Activated CD4-positive, alpha-beta T cell treated with anti-CD3 and anti-CD28 coated beads, Interleukin-2, amount 10 ng/mL, durations not matched to agents 7 days and 5 days (primary cell): ENCODE data around the gene TLN1. TPM values are rescaled to one million over a fixed set of nuclear protein-coding genes. Genes with fewer than 3 reads are reported as not detected.
A peak's percentile ranks its signal among the peaks of the same experiment; 100 is the strongest.

Source experiments
- CTCF ChIA-PET: fragments of 350-600 bp; sonication (Branson Sonifier 250); formaldehyde crosslinking; loops from one replicate; lab custom pipeline; 2021; ENCODE audit warnings: antibody characterized with exemption; lab: Charles Lee
- POLR2A ChIA-PET: fragments of 350-600 bp; sonication (Branson Sonifier 250); formaldehyde crosslinking; loops from one replicate; lab custom pipeline; 2021; ENCODE audit warnings: antibody characterized with exemption; lab: Charles Lee
- DNase-seq: peaks from one replicate; pipeline ENCODE4 v3.0.0-alpha.2; 2020
- H3K27ac Mint-ChIP-seq: one replicate; pipeline ENCODE4 v1.8.0; 2021; ENCODE audit warnings: mild to moderate bottlenecking, moderate library complexity, mixed read lengths
- H3K27me3 Mint-ChIP-seq: one replicate; pipeline ENCODE4 v1.8.0; 2021; ENCODE audit warnings: mixed read lengths
- H3K36me3 Mint-ChIP-seq: one replicate; pipeline ENCODE4 v1.8.0; 2021; ENCODE audit warnings: low read depth, mixed read lengths
- H3K4me1 Mint-ChIP-seq: one replicate; pipeline ENCODE4 v1.8.0; 2021; ENCODE audit warnings: mixed read lengths
- H3K4me3 Mint-ChIP-seq: one replicate; pipeline ENCODE4 v1.8.0; 2021; ENCODE audit warnings: mild to moderate bottlenecking, moderate library complexity, mixed read lengths
- H3K9me3 Mint-ChIP-seq: one replicate; pipeline ENCODE4 v1.8.0; 2021; ENCODE audit warnings: mixed read lengths
- total RNA-seq, 2 experiments: library from RNA; stranded (reverse); gene quantifications; one replicate each; pipeline ENCODE4 v1.2.3, GENCODE V29; 2021

TLN1 gene
- total RNA-seq, 2 experiments from 2014 or later, result 362 to 422 TPM

DNA sequence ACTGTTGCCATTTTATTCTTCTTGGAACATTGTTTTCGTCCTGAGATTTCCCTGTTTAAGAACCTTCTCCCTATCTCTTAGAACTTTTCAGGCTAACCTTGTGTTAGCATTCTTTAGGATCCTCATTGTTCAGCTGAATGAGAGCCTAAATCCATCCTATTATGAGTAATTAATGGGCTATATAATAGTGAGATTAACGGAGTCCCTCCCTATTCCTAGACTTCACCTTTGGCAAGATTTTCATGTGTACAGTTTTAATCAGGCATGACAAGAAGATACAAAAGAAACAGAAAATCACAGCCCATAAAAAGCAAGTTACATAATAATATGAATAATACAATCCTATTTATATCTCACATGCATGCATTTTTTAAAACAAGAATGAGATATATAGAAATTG is 31.2 kb upstream of the TLN1 start:
- Mint-ChIP-seq H3K9me3 (no peaks in the 10 kb centered on the region), H3K4me3 (no peak overlapping the region), H3K27ac (no peak overlapping the region), H3K4me1 (peaks cover 25% of the 10 kb centered on the region), H3K36me3 (peaks cover 10% of the 10 kb centered on the region), H3K27me3 (no peaks in the 10 kb centered on the region)
- POLR2A ChIA-PET, result no interaction called here
- CTCF ChIA-PET, result interaction anchor here (0.5 to 0.6 kb wide), 2 partner anchors 18 to 1030 kb away, joined by 3 read pairs; no protein-coding TSS in a partner anchor
- no peak for DNase-seq

DNA sequence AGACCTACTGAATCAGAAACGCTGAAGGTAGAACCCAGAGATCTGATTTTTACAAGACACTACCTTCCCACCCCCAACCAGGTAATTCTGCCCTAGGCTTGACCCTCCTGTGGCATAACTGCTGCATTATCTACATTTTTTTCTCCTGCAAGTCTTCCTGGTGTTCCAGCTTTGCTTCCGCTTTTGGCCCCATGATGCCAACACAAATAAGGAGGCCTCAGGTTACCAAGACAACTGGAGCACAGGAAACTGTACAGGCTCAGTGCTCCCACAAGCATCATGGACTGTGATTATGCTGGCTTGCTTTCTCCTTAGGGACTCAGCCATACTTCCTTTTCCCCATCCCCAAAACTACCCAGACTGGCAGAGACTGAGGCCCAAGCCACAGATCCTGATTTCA is 28.7 kb upstream of the TLN1 start:
- POLR2A ChIA-PET, result no interaction called here
- Mint-ChIP-seq H3K4me3 (no peak overlapping the region), H3K36me3 (peaks cover 10% of the 10 kb centered on the region), H3K27ac (no peak overlapping the region), H3K27me3 (no peaks in the 10 kb centered on the region), H3K4me1 (peaks cover 40% of the 10 kb centered on the region), H3K9me3 (no peaks in the 10 kb centered on the region)
- CTCF ChIA-PET, result interaction anchor here (1.2 to 2.5 kb wide), 3 partner anchors 13 to 52 kb away, joined by 3 to 7 read pairs (median 3); partner anchors contain the start of gene SPAG8
- DNase-seq, result no peak

DNA sequence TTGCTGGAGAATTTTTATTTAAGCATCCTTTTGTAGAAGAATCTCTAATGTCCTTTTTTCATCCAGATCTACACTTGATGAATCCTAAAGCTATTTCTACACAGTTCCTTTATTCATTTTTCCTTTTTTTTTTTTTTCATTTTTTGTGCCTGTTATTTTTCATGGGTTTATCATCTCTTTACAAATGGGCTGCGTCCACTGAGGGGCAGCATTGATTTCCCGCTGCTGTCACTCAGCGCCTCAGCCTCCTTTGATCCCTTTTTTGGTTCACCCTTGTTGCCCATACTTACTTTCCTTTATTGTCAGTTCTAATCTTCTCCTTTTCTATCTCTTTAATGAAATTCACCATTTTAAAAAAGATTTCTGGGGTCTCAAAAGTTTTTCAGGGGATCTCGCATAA is 27.8 kb upstream of the TLN1 start:
- H3K27ac Mint-ChIP-seq, result no peak overlapping the region
- no peak overlapping the region for H3K4me3 Mint-ChIP-seq
- no peak for DNase-seq
- H3K9me3 Mint-ChIP-seq, result no peaks in the 10 kb centered on the region
- H3K27me3 Mint-ChIP-seq, result no peaks in the 10 kb centered on the region
- peaks cover 43% of the 10 kb centered on the region for H3K4me1 Mint-ChIP-seq
- ChIA-PET CTCF (interaction anchor here (1.0 to 2.5 kb wide), 4 partner anchors 14 to 53 kb away, joined by 3 to 7 read pairs (median 3); partner anchors contain the start of gene SPAG8), POLR2A (no interaction called here)
- peaks cover 10% of the 10 kb centered on the region for H3K36me3 Mint-ChIP-seq

DNA sequence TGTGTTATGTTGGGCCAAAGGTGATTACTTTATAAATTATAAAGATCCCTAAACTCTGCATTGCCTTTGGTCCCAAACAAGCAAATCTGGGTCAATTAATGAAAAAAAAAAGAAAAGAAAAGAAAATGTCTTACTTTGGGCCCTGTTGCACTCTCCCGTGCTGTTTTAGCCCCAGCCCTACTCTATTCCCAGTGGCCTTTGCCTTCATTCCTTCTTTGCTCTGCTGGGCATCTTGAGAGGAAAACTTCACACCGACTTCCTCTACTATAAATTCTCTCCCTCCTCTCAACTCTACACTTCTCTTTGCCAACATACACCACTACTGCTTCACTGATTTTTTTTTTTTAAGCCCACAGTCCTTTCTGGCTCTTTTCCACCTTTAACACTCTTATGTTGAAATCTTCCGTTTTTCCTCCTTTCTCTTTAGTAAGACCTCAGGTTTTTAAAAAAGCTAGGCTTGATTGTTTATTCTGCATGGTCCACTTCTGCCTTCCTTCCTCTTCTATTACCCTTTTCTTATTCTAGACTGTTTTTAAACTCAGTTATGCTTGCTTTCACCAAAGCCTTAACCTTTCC is 26.6 kb upstream of the TLN1 start:
- Mint-ChIP-seq H3K9me3 (no peaks in the 10 kb centered on the region), H3K36me3 (peaks cover 14% of the 10 kb centered on the region), H3K27me3 (no peaks in the 10 kb centered on the region), H3K4me3 (peak overlapping the region; percentile 58), H3K27ac (peak overlapping the region; percentile 50), H3K4me1 (peaks cover 43% of the 10 kb centered on the region)
- POLR2A ChIA-PET, result no interaction called here
- CTCF ChIA-PET, result interaction anchor here (1.8 kb wide), 1 partner anchor 11 kb away, joined by 4 read pairs; no protein-coding TSS in a partner anchor
- DNase-seq, result no peak

DNA sequence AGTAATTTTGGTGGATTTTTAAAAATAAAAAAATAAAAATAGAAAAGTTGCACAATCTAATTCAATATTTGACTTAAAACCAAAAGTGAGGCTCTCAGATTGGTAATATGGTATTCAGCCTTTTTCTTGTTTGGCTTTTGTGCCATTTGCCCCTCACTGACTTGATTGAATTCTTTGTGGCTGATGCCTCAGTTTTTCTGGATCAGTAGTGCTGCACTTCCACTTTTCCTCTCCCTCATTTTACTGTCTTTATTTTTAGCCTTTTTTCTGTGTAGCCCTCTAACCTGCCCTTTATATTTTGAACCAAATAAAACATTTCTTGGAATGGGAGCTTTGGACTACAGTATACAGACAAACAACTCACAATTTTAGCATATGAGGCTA is 25.9 kb upstream of the TLN1 start:
- H3K4me3 Mint-ChIP-seq, result peak overlapping the region; percentile 91
- ChIA-PET CTCF (interaction anchor here (1.8 kb wide), 1 partner anchor 12 kb away, joined by 4 read pairs; no protein-coding TSS in a partner anchor), POLR2A (no interaction called here)
- no peak for DNase-seq
- H3K27me3 Mint-ChIP-seq, result no peaks in the 10 kb centered on the region
- H3K9me3 Mint-ChIP-seq, result no peaks in the 10 kb centered on the region
- H3K36me3 Mint-ChIP-seq, result peaks cover 18% of the 10 kb centered on the region
- peaks cover 43% of the 10 kb centered on the region for H3K4me1 Mint-ChIP-seq
- peak overlapping the region; percentile 50 for H3K27ac Mint-ChIP-seq

DNA sequence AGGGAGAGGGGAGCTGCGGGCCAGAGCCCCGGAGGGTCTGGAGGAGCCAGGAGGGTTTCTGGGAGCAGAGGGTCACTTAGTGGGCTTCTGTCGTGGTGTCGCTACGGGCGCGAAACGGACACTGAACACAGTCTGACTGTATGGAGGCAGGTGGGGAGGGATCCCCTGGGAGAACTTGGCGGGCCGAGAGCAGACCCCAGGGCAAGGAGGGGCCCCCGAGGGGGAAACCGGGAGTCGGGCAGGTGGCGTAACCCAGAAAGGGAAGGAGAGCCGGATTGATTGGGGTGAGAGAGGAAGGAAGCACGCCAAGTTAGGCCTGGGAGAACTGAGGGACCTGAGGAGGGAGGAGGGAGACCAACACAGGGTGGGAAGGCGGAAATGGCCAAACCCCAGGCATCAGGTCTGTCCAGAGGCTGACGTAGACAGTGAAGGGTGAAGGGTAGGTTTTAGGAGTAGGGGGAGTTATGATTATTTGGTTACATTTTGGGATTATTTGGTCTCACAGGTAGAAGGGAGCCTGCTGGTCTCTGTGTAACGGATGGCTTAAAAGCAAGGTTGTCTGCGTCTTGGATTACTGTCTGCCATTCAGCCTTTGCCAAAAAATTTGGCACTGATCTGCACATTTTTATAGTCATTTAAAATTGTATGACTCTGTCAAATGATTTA is 25.4 kb upstream of the TLN1 start:
- Mint-ChIP-seq H3K9me3 (no peaks in the 10 kb centered on the region), H3K4me1 (peaks cover 43% of the 10 kb centered on the region), H3K4me3 (peak overlapping the region; percentile 91), H3K27me3 (no peaks in the 10 kb centered on the region), H3K36me3 (peaks cover 22% of the 10 kb centered on the region), H3K27ac (peak overlapping the region; percentile 94)
- CTCF ChIA-PET, result interaction anchor here (0.6 to 4.2 kb wide), 17 partner anchors 10 to 154 kb away, joined by 3 to 38 read pairs (median 4); partner anchors contain the start of genes CREB3, HINT2, SPAG8 and TLN1
- peak; percentile 16 for DNase-seq
- POLR2A ChIA-PET, result no interaction called here

DNA sequence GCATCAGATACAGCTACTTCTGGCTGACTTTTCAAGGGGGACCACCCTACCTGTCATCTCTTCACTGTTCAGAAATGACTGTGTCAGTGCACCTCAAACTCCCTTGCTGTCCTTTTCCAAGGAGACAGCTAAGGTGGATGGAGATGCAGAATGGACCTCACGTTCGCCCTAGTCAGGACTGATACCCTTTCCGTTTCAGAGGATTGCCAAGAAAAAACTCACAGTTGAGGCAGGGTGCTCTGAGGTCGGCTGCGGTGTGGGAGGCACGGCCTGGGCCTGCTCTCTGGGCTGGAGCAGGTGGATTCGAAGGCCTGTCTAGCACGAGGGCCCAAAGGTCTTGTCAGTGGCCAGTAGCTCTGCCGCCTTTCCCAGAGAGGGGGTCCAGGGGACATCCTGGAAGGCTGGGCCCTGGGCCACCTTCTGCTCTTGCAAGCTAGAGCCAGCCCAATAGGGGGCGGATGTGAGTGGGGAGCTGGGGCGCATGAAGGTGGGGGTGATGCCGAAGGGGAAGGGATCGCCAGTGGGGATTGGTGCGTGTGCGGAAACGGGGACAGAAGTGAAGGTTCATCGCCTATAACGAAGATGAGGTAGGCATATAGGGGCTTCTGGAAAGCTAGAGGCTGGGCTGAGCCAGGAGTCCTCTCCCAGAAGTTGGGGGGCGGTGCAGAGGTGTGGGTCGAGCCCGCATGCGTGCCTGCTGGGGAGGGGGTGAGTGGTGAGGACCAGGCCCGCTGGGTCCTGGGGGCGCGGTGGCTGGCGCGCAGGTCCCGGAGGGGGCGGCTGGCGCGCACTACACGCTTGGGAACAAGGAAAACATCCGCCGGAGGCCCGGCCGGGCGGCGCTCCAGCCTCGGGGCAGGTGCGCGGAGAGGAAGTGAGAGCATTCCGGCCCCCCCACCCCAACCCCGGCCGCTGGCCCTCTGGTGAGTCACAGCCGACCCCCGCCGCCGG is 24.6 kb upstream of the TLN1 start:
- CTCF ChIA-PET, result interaction anchor here (0.5 to 4.2 kb wide), 23 partner anchors 9 to 153 kb away, joined by 3 to 38 read pairs (median 4); partner anchors contain the start of genes CREB3, HINT2, SPAG8 and TLN1
- H3K4me1 Mint-ChIP-seq, result peaks cover 45% of the 10 kb centered on the region
- peak overlapping the region; percentile 94 for H3K27ac Mint-ChIP-seq
- peak overlapping the region; percentile 91 for H3K4me3 Mint-ChIP-seq
- POLR2A ChIA-PET, result no interaction called here
- H3K9me3 Mint-ChIP-seq, result no peaks in the 10 kb centered on the region
- H3K27me3 Mint-ChIP-seq, result no peaks in the 10 kb centered on the region
- peak; percentile 83 for DNase-seq
- H3K36me3 Mint-ChIP-seq, result peaks cover 23% of the 10 kb centered on the region

DNA sequence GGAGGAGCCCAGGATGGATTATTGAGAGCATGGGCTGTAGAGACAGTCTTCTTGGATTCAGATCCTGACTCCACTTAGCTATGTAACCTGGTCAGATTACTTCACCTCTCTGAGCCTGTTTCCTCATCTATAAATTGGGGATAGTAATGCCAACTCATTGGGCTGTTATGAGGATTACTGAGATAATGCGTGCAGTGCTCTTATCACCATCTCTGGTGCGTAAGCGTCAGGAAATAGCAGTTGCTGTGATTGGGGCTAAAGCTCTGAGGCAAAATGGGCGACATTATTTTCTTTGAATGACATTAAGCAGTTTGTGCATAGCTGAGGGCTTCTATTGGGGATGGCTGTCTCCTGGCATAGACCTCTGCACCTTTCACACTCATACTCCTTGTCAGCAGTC is 23.1 kb upstream of the TLN1 start:
- H3K36me3 Mint-ChIP-seq, result peaks cover 22% of the 10 kb centered on the region
- POLR2A ChIA-PET, result no interaction called here

DNA sequence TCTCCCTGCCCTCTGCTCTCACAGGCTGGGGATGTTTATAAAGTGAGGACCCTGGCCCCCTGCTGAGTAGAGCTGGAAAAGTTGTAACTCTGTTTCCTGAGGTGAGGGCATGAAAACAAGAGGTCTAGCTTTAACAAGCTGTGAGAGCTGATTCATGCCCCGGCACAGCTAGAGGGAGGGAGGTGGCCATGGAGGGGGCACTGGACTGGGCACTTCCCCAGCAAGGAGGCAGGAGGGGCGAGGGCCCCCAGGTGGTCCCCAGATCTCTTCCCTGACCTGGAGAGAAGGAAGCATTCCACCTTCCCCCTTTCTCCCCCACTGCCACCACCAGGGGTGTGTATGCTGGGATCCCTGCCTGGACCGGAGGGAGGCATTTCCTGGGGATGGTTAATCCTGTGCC is 22.3 kb upstream of the TLN1 start, which contains the start of gene MSMP:
Gene MSMP (minus strand): TSS at position 13 of the 400 bp plus-strand sequence. CDS start 147 bp downstream, outside the sequence.
- no peak for DNase-seq
- CTCF ChIA-PET, result interaction anchor here (1.6 to 4.2 kb wide), 4 partner anchors 11 to 26 kb away, joined by 3 to 38 read pairs (median 11); partner anchors contain the start of genes CREB3 and TLN1
- POLR2A ChIA-PET, result no interaction called here
- peaks cover 22% of the 10 kb centered on the region for H3K36me3 Mint-ChIP-seq
- H3K4me3 Mint-ChIP-seq, result no peak within 1 kb of the TSS
- peak within 1 kb of the TSS; percentile 52 for H3K27ac Mint-ChIP-seq
- no peaks in the 10 kb centered on the region for H3K9me3 Mint-ChIP-seq
- H3K4me1 Mint-ChIP-seq, result peaks cover 52% of the 10 kb centered on the region
- no peaks in the 10 kb centered on the region for H3K27me3 Mint-ChIP-seq

More for the DNA sequence above, 23.1 kb upstream of the TLN1 start:
- H3K27ac Mint-ChIP-seq, result no peak overlapping the region
- CTCF ChIA-PET, result interaction anchor here (2.6 to 4.2 kb wide), 3 partner anchors 12 to 27 kb away, joined by 8 to 38 read pairs (median 14); partner anchors contain the start of genes CREB3 and TLN1
- peaks cover 53% of the 10 kb centered on the region for H3K4me1 Mint-ChIP-seq
- no peaks in the 10 kb centered on the region for H3K27me3 Mint-ChIP-seq
- H3K4me3 Mint-ChIP-seq, result no peak overlapping the region
- no peak for DNase-seq
- no peaks in the 10 kb centered on the region for H3K9me3 Mint-ChIP-seq

DNA sequence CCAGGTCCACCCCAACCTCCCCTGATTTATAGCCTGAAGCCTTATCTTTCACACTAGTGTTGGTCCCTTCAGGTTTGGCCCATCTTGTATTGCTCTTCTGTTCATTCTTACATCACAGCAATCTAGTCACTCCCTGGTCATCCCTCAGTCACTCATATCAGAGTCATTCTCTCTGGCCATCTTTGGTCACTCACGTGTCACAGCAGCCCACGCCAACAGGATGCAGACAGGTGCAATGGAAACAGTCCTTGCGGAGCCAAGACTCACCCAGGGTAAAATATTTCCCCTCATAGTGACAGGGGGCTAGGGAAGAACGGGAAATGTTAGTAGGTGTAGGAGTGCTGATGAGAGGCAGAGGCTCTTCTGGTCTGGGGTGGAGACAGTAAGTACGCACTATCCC is 21.5 kb upstream of the TLN1 start:
- no peak overlapping the region for H3K4me3 Mint-ChIP-seq
- no peak overlapping the region for H3K27ac Mint-ChIP-seq
- ChIA-PET POLR2A (no interaction called here), CTCF (interaction anchor here (0.6 to 4.2 kb wide), 4 partner anchors 10 to 26 kb away, joined by 3 to 38 read pairs (median 7); no protein-coding TSS in a partner anchor)
- peaks cover 45% of the 10 kb centered on the region for H3K4me1 Mint-ChIP-seq
- H3K36me3 Mint-ChIP-seq, result peaks cover 22% of the 10 kb centered on the region
- no peak for DNase-seq
- H3K9me3 Mint-ChIP-seq, result no peaks in the 10 kb centered on the region
- no peaks in the 10 kb centered on the region for H3K27me3 Mint-ChIP-seq

DNA sequence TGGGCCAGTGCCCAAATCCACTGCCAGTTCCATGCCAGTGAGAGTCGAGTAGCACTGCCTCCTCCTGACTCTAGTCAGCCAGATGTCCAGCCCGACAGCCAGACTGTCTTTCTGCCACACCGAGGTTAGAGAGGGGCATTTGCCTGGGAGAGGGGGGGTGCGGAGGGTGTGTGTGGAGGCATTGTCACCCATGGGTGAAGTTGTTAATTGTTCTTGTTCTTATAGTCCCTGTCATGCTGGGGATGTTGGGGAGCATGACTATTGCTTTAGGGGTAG is 18.2 kb upstream of the TLN1 start:
- H3K27me3 Mint-ChIP-seq, result no peaks in the 10 kb centered on the region
- peaks cover 28% of the 10 kb centered on the region for H3K36me3 Mint-ChIP-seq
- peak overlapping the region; percentile 85 for H3K27ac Mint-ChIP-seq
- H3K4me1 Mint-ChIP-seq, result peaks cover 49% of the 10 kb centered on the region
- H3K9me3 Mint-ChIP-seq, result no peaks in the 10 kb centered on the region
- CTCF ChIA-PET, result interaction anchor here (0.8 to 11.3 kb wide), 9 partner anchors 18 to 146 kb away, joined by 3 to 112 read pairs (median 3); partner anchors contain the start of genes CREB3, SPAG8 and TLN1
- no peak for DNase-seq
- peak overlapping the region; percentile 83 for H3K4me3 Mint-ChIP-seq
- POLR2A ChIA-PET, result interaction anchor here (1.5 kb wide), 1 partner anchor 92 kb away, joined by 3 read pairs; the partner anchor contains the start of genes CCDC107 and RMRP
